Measurements from ENCODE around the gene ETF1.

The ETF1 gene

GRCh38 chr5:138563340-138564118 is 20.5 kb upstream of the ETF1 start:
- no peak for DNase-seq (ENCODE audit: low read depth)

- no peak for DNase-seq (ENCODE audit: low read depth)
These were observed 17.9 kb upstream of the ETF1 start for GRCh38 chr5:138560971-138561370.

GRCh38 chr5:138559937-138560336 is 16.9 kb upstream of the ETF1 start:
- no peak for DNase-seq (ENCODE audit: low read depth)

GRCh38 chr5:138557677-138558076 is 14.6 kb upstream of the ETF1 start:
- no peak for DNase-seq (ENCODE audit: low read depth)

GRCh38 chr5:138554143-138554542 is 11.1 kb upstream of the ETF1 start:
- DNase-seq (ENCODE audit: low read depth) = no peak

- DNase-seq (ENCODE audit: low read depth) = no peak
These were observed 10.5 kb upstream of the ETF1 start for GRCh38 chr5:138553437-138554095.

- no peak for DNase-seq (ENCODE audit: low read depth)
These were observed 9.6 kb upstream of the ETF1 start for GRCh38 chr5:138552657-138553056.

GRCh38 chr5:138549414-138549813 is 6.4 kb upstream of the ETF1 start:
- DNase-seq (ENCODE audit: low read depth) = no peak

GRCh38 chr5:138545919-138546562 is 3.0 kb upstream of the ETF1 start:
- DNase-seq (ENCODE audit: low read depth) = no peak

- DNase-seq (ENCODE audit: low read depth) = no peak
These were observed 1.4 kb upstream of the ETF1 start for GRCh38 chr5:138544181-138545134.

GRCh38 chr5:138543730-138544104 is 681 bp upstream of the ETF1 start:
- no peak for DNase-seq (ENCODE audit: low read depth)

GRCh38 chr5:138542180-138542955 is 668 bp downstream of the ETF1 start:
- DNase-seq (ENCODE audit: low read depth) = no peak

GRCh38 chr5:138541511-138542179 is 1.4 kb downstream of the ETF1 start:
- DNase-seq (ENCODE audit: low read depth) = no peak

GRCh38 chr5:138539791-138540190 is 3.2 kb downstream of the ETF1 start:
- no peak for DNase-seq (ENCODE audit: low read depth)

- no peak for DNase-seq (ENCODE audit: low read depth)
These were observed 4.0 kb downstream of the ETF1 start for GRCh38 chr5:138538943-138539627.

- no peak for DNase-seq (ENCODE audit: low read depth)
These were observed 6.2 kb downstream of the ETF1 start for GRCh38 chr5:138536665-138537315.

- no peak for DNase-seq (ENCODE audit: low read depth)
These were observed 6.8 kb downstream of the ETF1 start for GRCh38 chr5:138536215-138536614.

- DNase-seq (ENCODE audit: low read depth) = no peak
These were observed 8.8 kb downstream of the ETF1 start for GRCh38 chr5:138533973-138534941.
